ENCODE measurements around the gene CCM2. TPM values are rescaled to one million over a fixed set of nuclear protein-coding genes. Genes with fewer than 3 reads are reported as not detected.
A peak's percentile ranks its signal among the peaks of the same experiment; 100 is the strongest.

CCM2 gene
- total and polyA plus RNA-seq, 10 donors = 67.8 to 108 (median 83.8) TPM

GRCh38 chr7:45036317-45036716 lies 36.3 kb downstream of the CCM2 start:
- DNase-seq = no peak

GRCh38 chr7:45036796-45037195 lies 36.8 kb downstream of the CCM2 start:
- intact Hi-C loops (cut with DNase I; ENCODE audit: low total_unique reads) = no loop called here
- peak overlapping the region in 4 of 8 donors; percentile 19 to 67 (median 39) for H3K27ac ChIP-seq
- peaks cover 29 to 69% (median 55%) of the 10 kb centered on the region in 6 donors for H3K4me1 ChIP-seq
- H3K9me3 ChIP-seq = no peaks in the 10 kb centered on the region
- DNase-seq = no peak
- H3K4me3 ChIP-seq = peak overlapping the region in 1 of 8 donors; percentile 28
- peaks cover 0 to 79% (median 39%) of the 10 kb centered on the region in 6 donors for H3K36me3 ChIP-seq
- H3K27me3 ChIP-seq (replicated peaks in 1 of 7) = no peaks in the 10 kb centered on the region
- 45 to 64% (median 50%) methylated on average over 8 of the region's 8 CpGs for WGBS, 5 donors
- TF ChIP-seq POLR2AphosphoS5 (IDR thresholded peaks at IDR 0.05) (no peak), CTCF (IDR thresholded peaks at IDR 0.05 in 8 of 11, conservative IDR thresholded peaks at IDR 0.05 in 3 of 11) (no peak), POLR2A (IDR thresholded peaks at IDR 0.05) (no peak)

More at GRCh38 chr7:45036317-45036716, 36.3 kb downstream of the CCM2 start:
- WGBS, 5 donors = 39 to 58% (median 43%) methylated on average over 3 of the region's 3 CpGs
- TF ChIP-seq CTCF (IDR thresholded peaks at IDR 0.05 in 8 of 11, conservative IDR thresholded peaks at IDR 0.05 in 3 of 11) (no peak), POLR2A (IDR thresholded peaks at IDR 0.05) (no peak), POLR2AphosphoS5 (IDR thresholded peaks at IDR 0.05) (no peak)
- Histone ChIP-seq H3K27me3 (replicated peaks in 1 of 7) (no peaks in the 10 kb centered on the region), H3K4me1 (peaks cover 32 to 74% (median 60%) of the 10 kb centered on the region in 6 donors), H3K4me3 (peak overlapping the region in 1 of 8 donors; percentile 28), H3K27ac (peak overlapping the region in 5 of 8 donors; percentile 2 to 67 (median 35)), H3K9me3 (no peaks in the 10 kb centered on the region), H3K36me3 (peaks cover 0 to 79% (median 35%) of the 10 kb centered on the region in 6 donors)
- intact Hi-C loops (cut with DNase I; ENCODE audit: low total_unique reads) = no loop called here

GRCh38 chr7:45037876-45038275 lies 37.9 kb downstream of the CCM2 start:
- H3K36me3 ChIP-seq = peaks cover 0 to 80% (median 47%) of the 10 kb centered on the region in 6 donors
- intact Hi-C loops (cut with DNase I; ENCODE audit: low total_unique reads) = no loop called here

GRCh38 chr7:45039106-45039505 lies 39.1 kb downstream of the CCM2 start:
- no peak overlapping the region for H3K27ac ChIP-seq
- H3K9me3 ChIP-seq = no peaks in the 10 kb centered on the region
- no peak for DNase-seq
- intact Hi-C loops (cut with DNase I; ENCODE audit: low total_unique reads) = no loop called here
- 85 to 92% (median 90%) methylated on average over 5 of the region's 5 CpGs for WGBS, 5 donors
- H3K4me1 ChIP-seq = peaks cover 10 to 59% (median 32%) of the 10 kb centered on the region in 6 donors
- TF ChIP-seq POLR2AphosphoS5 (IDR thresholded peaks at IDR 0.05) (no peak), POLR2A (IDR thresholded peaks at IDR 0.05) (no peak), CTCF (IDR thresholded peaks at IDR 0.05 in 8 of 11, conservative IDR thresholded peaks at IDR 0.05 in 3 of 11) (no peak)
- peaks cover 0 to 87% (median 54%) of the 10 kb centered on the region in 6 donors for H3K36me3 ChIP-seq
- no peaks in the 10 kb centered on the region for H3K27me3 ChIP-seq (replicated peaks in 1 of 7)
- no peak overlapping the region for H3K4me3 ChIP-seq

More at GRCh38 chr7:45037876-45038275, 37.9 kb downstream of the CCM2 start:
- H3K27ac ChIP-seq = peak overlapping the region in 1 of 8 donors; percentile 44
- no peaks in the 10 kb centered on the region for H3K27me3 ChIP-seq (replicated peaks in 1 of 7)
- H3K4me1 ChIP-seq = peaks cover 19 to 59% (median 44%) of the 10 kb centered on the region in 6 donors
- no peak for TF ChIP-seq POLR2A (IDR thresholded peaks at IDR 0.05)
- peak in 1 of 3 donors; percentile 30 for TF ChIP-seq POLR2AphosphoS5 (IDR thresholded peaks at IDR 0.05)
- H3K4me3 ChIP-seq = no peak overlapping the region
- WGBS, 5 donors = 90 to 98% (median 96%) methylated on average over 2 to 5 of the region's 5 CpGs
- no peaks in the 10 kb centered on the region for H3K9me3 ChIP-seq
- DNase-seq = no peak
